NCI-H345 treated with DMSO at 0.1 percent for 48 hours (cell line): ENCODE measurements around the gene FUNDC2.

Source experiments
- DNase-seq: peaks from one replicate; lab custom pipeline; 2025; ENCODE audit not compliant: unreplicated experiment; lab: John Stamatoyannopoulos, UW

The FUNDC2 gene

DNA sequence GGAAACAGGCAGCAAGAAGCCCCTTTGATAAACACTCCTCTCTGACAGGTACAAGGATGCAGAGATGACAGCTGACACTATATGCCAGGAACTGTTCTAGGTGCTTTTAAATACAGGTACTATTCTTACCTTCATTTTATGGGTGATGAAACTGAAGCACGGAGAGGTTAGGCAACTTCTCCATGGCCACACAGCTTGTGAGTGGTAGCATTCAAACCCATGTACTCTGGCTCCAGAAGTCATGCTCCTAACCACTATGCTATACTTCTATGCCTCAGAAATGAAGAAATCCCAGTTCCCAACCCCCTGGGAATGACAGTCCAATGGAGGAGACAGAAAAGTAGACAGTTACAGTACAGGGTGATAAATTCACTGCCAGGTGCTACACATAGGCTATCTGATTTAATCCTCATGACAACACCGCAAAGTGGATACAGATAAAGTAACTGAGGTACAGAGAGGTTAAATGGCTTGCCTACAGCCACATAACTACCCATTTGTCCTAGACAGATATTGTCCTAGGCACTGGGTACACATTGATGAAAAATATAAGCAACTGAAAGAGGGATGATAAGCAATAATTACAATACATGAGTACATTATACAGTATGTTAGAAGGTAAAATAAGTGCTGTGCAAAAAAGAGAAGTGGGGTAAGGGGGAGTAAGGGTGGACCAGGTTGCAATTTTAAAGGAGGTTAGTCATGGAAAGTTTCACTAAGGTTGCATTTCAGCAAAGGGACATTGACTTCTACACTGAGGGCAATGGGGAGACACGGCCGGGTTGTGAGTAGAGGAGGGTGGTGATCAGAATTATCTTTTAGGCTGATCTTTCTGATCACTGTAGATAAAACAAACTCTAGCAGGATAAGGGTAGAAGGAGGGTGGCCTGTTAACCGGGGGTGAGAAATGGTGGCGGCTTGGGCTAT, 2.5 kb upstream of the FUNDC2 start:
- no peak for DNase-seq

GRCh38 chrX:155026420-155026726, 271 bp upstream of the FUNDC2 start:
- no peak for DNase-seq

DNA sequence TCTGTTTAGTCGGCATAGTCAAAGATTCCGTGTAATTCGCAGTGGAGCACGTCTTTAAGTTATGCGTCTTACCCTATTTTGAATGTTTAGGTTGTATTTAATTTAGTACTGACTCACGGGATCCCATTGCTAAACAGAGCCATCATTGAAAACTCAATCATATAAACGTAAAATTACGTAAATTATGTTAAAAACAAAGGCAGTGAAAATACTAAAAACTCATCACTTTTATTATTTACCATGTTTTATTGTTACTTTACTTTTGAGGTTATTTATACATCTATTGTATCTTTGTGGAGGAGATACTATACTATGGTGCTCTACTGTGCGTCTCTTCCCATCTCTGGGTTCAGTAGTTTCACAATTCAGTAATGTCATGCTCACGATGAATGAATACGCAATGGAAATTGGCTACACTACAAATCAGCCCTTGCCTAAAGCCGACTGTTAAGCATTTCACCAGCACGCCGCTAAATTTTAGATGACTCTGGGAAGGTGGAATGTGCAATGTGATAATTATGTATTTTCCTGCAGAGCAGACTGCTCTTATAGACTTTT, 944 bp downstream of the FUNDC2 start:
- DNase-seq: no peak

GRCh38 chrX:155028129-155028528, 1.5 kb downstream of the FUNDC2 start:
- DNase-seq: no peak

DNA sequence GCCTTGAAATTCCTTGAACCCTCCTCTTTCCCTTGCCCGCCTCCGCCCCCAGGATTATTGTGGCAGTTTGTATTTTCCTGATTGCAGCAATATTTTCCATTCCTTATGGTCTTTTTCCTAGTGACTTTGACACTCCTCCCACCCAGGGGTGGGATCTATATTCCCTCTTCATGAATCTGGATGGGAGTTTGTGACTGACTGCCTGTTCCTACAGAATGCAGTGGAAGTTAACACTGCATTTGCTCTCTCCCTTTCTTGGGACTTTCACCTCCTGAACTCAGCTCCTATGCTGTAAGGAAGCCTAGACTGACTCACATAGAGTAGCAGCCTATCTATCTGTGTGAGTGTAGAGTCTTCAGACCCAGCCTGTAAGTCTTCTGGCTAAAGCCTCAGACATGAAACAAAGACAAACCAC, 2.2 kb downstream of the FUNDC2 start:
- DNase-seq: no peak

- no peak for DNase-seq
Measured at GRCh38 chrX:155031657-155032056, 5.0 kb downstream of the FUNDC2 start.

GRCh38 chrX:155035688-155036087, 9.0 kb downstream of the FUNDC2 start:
- no peak for DNase-seq

DNA sequence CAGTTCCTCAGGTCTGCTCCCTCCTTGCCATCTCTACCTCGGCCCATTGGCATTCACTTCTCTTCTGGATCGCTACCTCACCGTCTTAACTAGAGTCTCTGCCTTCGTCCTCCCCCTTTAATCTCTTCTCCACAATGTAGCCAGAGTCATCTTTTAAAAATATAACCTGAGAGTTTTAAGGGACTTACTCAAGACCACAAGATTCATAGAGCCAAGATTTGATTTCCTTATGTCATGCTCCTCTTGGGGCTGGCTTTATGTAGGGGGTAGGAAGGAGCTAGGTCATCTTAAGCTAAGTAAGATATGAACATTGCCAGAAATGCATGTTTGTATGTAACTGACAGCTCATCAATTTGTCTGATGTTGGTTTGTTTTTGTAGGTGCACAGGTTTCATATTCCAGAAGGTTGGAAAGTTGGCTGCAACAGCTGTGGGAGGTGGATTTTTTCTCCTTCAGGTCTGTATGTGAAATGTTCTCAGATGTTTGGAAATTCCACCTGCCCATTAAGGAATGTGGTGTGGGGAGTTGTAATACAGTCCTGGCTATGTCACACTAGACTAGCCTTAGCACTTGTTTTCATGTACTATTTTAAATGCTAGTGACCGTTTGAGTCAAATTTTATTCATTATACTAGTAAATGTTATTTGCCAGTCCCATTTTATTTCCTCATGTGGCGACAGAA, 19.6 kb downstream of the FUNDC2 start:
- no peak for DNase-seq

DNA sequence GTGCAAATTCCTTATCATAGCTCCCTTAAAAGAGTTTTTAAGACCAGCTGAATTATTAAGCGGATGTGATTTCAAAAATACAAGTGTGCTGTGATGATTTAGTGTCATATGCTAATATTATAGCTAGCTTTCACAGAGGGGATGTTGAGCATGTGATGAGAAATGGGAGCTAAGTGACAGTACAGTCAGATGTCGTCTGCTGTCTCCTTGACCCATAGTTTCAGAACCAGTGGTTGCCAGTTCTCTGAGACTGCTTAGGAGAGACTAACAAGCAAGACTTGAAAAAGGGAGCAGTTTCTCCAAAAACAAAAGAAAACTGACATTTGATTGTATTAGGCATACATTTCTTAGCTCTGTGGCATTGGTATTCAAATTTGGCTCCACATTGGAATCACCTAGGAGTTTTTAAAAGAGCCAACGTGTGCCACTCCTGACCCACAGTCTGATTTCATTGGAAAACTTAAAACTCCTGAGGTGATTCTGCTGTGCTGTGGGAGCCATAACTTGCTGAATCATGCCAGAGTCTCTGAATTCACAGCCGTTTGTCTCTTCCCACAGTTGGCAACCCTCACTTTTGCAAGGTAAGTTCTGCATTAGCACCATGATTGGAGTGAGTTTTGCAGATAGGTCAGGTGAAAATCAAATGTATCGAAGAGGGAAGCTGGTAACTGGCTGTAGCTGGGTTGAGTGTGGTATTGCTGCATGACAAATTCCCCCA, 20.3 kb downstream of the FUNDC2 start:
- no peak for DNase-seq

GRCh38 chrX:155048977-155049619, 22.5 kb downstream of the FUNDC2 start:
- DNase-seq: no peak

DNA sequence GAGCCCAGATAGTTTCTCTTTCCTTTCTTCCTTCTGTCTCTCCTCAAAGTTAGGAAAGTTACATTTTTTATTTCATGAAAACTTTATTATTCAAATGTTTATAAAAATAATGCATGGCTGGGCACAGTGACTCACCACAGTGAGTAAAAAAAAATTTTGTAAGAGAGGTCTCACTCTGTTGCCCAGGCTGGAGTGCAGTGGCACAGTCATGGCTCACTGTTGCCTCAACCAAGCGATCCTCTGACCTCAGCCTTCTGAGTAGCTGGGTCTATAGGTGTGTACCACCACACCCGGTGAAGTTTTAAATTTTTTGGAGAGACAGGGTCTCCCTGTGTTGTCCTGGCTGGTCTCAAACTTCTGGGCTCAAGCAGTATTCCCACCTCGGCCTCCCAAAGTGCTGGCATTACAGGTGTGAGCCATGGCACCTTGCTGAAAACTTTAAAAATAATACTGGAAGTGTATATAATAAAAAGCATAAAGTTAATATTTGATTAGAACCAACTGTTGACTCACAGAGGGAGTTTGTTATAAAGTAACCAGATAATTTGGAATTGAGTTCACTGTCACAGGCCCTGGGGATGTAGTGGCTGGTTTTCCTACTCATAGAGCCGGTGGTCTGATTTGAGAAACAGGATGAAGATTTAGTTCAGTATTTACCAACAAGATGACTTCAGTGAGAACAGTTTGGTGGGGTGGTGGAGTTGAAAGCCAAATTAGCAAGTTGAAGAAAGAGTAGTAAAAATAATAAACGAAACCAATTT, 26.3 kb downstream of the FUNDC2 start:
- no peak for DNase-seq

GRCh38 chrX:155053656-155054055, 27.0 kb downstream of the FUNDC2 start:
- no peak for DNase-seq

GRCh38 chrX:155054255-155054654, 27.6 kb downstream of the FUNDC2 start:
- no peak for DNase-seq

GRCh38 chrX:155055494-155055893, 28.9 kb downstream of the FUNDC2 start:
- DNase-seq: no peak

- no peak for DNase-seq
Measured at GRCh38 chrX:155056471-155056870, 29.8 kb downstream of the FUNDC2 start.

DNA sequence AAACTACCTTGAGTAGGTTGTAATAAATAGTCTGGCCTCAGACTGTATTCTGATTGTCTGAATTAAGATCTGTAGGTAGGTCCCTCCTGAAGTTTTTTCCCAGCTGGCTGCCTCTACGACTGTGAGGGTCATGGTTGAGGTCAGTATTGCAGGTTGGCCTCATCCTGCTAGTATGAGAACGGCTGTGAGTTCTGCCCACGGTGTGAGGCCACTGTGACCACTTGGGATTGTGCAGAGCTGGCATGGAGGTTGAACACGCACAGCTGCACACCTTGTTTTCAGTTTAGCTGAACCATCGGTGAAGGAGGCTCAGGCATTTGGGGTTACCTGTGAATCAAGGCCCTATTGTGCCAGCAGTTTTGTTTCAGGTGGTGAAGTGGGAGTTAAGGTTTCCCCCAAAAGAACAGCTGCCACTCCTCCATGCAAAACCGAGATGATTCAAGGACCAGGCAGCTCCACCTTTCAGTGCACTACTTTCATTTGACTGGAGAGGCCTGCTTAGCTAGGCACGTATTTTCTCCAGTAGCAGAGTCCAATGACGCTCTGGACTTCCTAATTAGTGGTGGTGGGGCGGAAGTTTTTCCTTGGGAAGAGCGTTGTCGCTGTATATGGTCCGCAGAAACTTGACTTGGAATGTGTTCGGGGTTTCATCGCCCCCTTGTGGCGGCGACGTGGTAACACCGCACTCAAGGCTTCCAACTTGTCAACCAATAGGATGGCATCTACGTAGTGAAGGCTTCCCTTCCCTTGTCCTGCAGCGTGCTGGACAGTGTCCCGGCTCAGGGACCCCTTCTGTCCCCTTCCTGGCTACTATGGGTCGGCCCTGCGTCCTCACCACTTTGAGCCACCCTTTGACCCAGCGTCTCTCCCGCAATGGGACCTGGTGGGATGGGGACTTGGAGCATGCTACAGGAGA, 30.5 kb downstream of the FUNDC2 start:
- DNase-seq: peak; percentile 49

- no peak for DNase-seq
Measured at GRCh38 chrX:155061760-155062159, 35.1 kb downstream of the FUNDC2 start.

GRCh38 chrX:155065035-155065734, 38.5 kb downstream of the FUNDC2 start:
- no peak for DNase-seq

DNA sequence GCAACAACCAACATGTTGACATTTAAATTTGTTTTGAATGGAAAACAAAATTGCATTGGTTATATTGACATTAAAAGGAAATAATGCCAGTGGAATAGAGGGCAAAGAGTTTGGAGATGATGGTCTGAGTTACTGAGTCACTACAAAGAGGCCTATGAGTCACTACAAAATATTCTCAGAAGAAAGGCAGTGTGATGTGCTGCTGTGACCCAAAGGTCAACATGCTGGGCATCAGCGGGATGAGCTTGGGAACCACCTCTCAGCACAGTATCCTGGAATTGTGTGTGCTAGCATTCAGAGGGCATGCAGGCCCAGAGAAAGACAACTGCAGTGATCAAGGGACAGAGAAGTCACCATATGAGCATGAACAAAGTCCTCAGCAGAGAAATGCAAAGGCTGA, 41.5 kb downstream of the FUNDC2 start:
- DNase-seq: no peak
